A549 (cell line): ENCODE data around the gene VAMP4.

Source experiments
- CTCF ChIP-seq: fragments of >200 bp; sonication (Bioruptor Twin); formaldehyde crosslinking; IDR thresholded peaks from 3 replicates; pipeline ENCODE4 v1.5.1; 2016
- RAD21 ChIP-seq, 2 experiments: fragments of >200 bp in 1 of 2; sonication (Bioruptor Twin) in 1 of 2; formaldehyde crosslinking in 1 of 2; IDR thresholded peaks in 1 of 2; conservative IDR thresholded peaks in 1 of 2; 2 replicates in 1 of 2; 3 replicates in 1 of 2; pipeline ENCODE4 v1.6.1; 2012 to 2018; ENCODE audit warnings: inconsistent platforms in 1 of 2

DNA sequence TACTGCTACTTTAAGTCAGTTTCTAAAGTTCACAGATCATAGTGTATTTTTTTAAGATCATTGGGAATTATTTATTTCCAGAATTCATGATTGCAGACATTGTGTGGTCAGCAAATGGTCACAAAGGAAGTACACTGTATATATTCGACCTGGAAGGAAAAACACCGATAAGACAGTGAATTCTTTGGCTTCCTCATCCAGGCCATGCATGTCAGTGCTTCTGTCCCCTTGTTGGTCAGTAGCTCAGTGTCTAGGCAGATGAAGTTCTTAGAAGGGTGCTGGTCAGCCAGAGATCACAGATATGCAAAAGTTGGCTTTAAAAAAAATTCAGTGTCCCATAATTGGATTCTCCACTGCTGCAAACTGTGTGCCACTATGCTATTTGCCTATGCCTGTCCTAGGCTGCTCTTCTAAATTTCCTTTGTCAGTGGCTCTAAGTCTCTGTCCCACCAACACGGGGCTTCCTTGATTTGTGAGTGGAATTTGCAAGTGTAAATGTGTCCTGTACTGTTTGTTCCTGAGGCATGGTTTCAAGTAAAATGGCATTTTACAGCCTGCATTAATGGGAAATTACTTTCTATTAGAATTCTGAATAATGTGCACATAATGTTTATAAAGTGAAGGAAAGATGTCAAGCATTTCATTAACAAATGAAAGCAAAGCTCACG is 12.0 kb upstream of the VAMP4 start:
- TF ChIP-seq CTCF (no peak), RAD21 (conservative IDR thresholded peaks at IDR 0.05 in 1 of 2, IDR thresholded peaks at IDR 0.05 in 1 of 2) (no peak)
